Mesendoderm (in vitro differentiated cells): Measurements from ENCODE around the gene MBOAT7.
"Not testable (repeated sequence)": the region's sequence is repeated elsewhere in the genome, so short reads cannot be mapped to it uniquely, and the experiment has no call there.

ENCODE experiments used
- DNase-seq: peaks from one replicate; pipeline ENCODE4 v3.0.0; 2013
- H2AK5ac ChIP-seq: 2 replicates; pipeline ENCODE4 v1.6.1; 2013; ENCODE audit warnings: low read length, inconsistent platforms
- H2BK120ac ChIP-seq: 2 replicates; pipeline ENCODE4 v1.6.1; 2013; ENCODE audit warnings: low read depth, mild to moderate bottlenecking, low read length, moderate library complexity, mixed read lengths
- H2BK15ac ChIP-seq: replicated peaks from 2 replicates; pipeline ENCODE4 v1.6.1; 2013; ENCODE audit warnings: low read depth, mild to moderate bottlenecking, moderate library complexity
- H2BK5ac ChIP-seq: 2 replicates; pipeline ENCODE4 v1.6.1; 2013; ENCODE audit warnings: low read length, inconsistent platforms
- H3K18ac ChIP-seq: 2 replicates; pipeline ENCODE4 v1.6.1; 2013; ENCODE audit warnings: mild to moderate bottlenecking, low read length, mixed read lengths
- H3K23ac ChIP-seq: one replicate; pipeline ENCODE4 v1.6.1; 2013; ENCODE audit warnings: low read length
- H3K27ac ChIP-seq: 2 replicates; pipeline ENCODE4 v1.5.1; 2013; ENCODE audit warnings: low read depth, mild to moderate bottlenecking, inconsistent platforms, low read length, moderate library complexity
- H3K27me3 ChIP-seq: 2 replicates; pipeline ENCODE4 v1.6.1; 2013; ENCODE audit warnings: low read length, control low read depth, mild to moderate bottlenecking, inconsistent platforms; ENCODE audit not compliant: insufficient read depth, poor library complexity
- H3K36me3 ChIP-seq: 2 replicates; pipeline ENCODE4 v1.6.1; 2013; ENCODE audit warnings: low read length, inconsistent platforms; ENCODE audit not compliant: control insufficient read depth, insufficient read depth
- H3K4ac ChIP-seq: one replicate; pipeline ENCODE4 v1.6.1; 2013; ENCODE audit warnings: low read depth, mild to moderate bottlenecking, low read length, moderate library complexity
- H3K4me1 ChIP-seq: 2 replicates; pipeline ENCODE4 v1.6.1; 2013; ENCODE audit warnings: low read depth, low read length, inconsistent platforms; ENCODE audit not compliant: control insufficient read depth
- H3K4me2 ChIP-seq: 2 replicates; pipeline ENCODE4 v1.6.1; 2013; ENCODE audit warnings: low read length
- H3K4me3 ChIP-seq: 2 replicates; pipeline ENCODE4 v1.5.1; 2013; ENCODE audit warnings: mild to moderate bottlenecking, low read length
- H3K56ac ChIP-seq: one replicate; pipeline ENCODE4 v1.6.1; 2013; ENCODE audit warnings: low read length
- H3K79me1 ChIP-seq: 2 replicates; pipeline ENCODE4 v1.6.1; 2013; ENCODE audit warnings: low read length, inconsistent platforms
- H3K79me2 ChIP-seq: 2 replicates; pipeline ENCODE4 v1.6.1; 2013; ENCODE audit warnings: mild to moderate bottlenecking, low read length; ENCODE audit not compliant: control insufficient read depth, insufficient read depth
- H3K9ac ChIP-seq: 2 replicates; pipeline ENCODE4 v1.6.1; 2013; ENCODE audit warnings: low read length, inconsistent platforms
- H4K5ac ChIP-seq: one replicate; pipeline ENCODE4 v1.6.1; 2013; ENCODE audit warnings: low read length
- H4K8ac ChIP-seq: one replicate; pipeline ENCODE4 v1.6.1; 2013; ENCODE audit warnings: low read depth, mild to moderate bottlenecking, control low read depth, low read length, moderate library complexity
- WGBS: extraction: QIAGEN DNeasy Blood & Tissue Kit; methylation state at CpG from one replicate; pipeline ENCODE4 v1.1.7; 2013; ENCODE audit warnings: low lambda C conversion rate, missing lambda C conversion rate; ENCODE audit not compliant: insufficient coverage; ENCODE audit errors: extremely low coverage; 5-methylcytosine and 5-hydroxymethylcytosine counted together

The MBOAT7 gene

GRCh38 chr19:54214734-54215133 lies 25.4 kb upstream of the MBOAT7 start:
- H3K36me3 ChIP-seq, H3K4me3 ChIP-seq, H3K4ac ChIP-seq, H3K56ac ChIP-seq, H4K8ac ChIP-seq, H2AK5ac ChIP-seq, H2BK120ac ChIP-seq, H2BK5ac ChIP-seq, H3K27me3 ChIP-seq, H4K5ac ChIP-seq, H3K4me2 ChIP-seq, H3K27ac ChIP-seq, H3K23ac ChIP-seq, H3K9ac ChIP-seq, H3K18ac ChIP-seq, H3K79me1 ChIP-seq, DNase-seq, H3K4me1 ChIP-seq, H3K79me2 ChIP-seq, H2BK15ac ChIP-seq: not testable (repeated sequence)
- no CpG with 5 or more reads among the region's 19 CpGs for WGBS

GRCh38 chr19:54214217-54214616 lies 24.8 kb upstream of the MBOAT7 start:
- WGBS: no CpG with 5 or more reads among the region's 5 CpGs
- not testable (repeated sequence) for H3K9ac ChIP-seq, H2BK120ac ChIP-seq, H3K56ac ChIP-seq, H3K23ac ChIP-seq, H3K4me1 ChIP-seq, H3K4me2 ChIP-seq, H2BK5ac ChIP-seq, H3K18ac ChIP-seq, DNase-seq, H3K79me2 ChIP-seq, H2BK15ac ChIP-seq, H3K36me3 ChIP-seq, H3K4me3 ChIP-seq, H4K8ac ChIP-seq, H3K27me3 ChIP-seq, H4K5ac ChIP-seq, H3K4ac ChIP-seq, H2AK5ac ChIP-seq, H3K27ac ChIP-seq, H3K79me1 ChIP-seq

GRCh38 chr19:54211235-54211634 lies 21.9 kb upstream of the MBOAT7 start:
- Histone ChIP-seq H2BK120ac (no peak overlapping the region), H3K27me3 (no peaks in the 10 kb centered on the region), H3K18ac (no peak overlapping the region), H3K56ac (no peak overlapping the region), H3K4ac (no peak overlapping the region), H3K36me3 (peaks cover 18% of the 10 kb centered on the region), H3K27ac (no peak overlapping the region), H4K5ac (no peak overlapping the region), H2BK15ac (no peak overlapping the region), H3K79me2 (peaks cover 13% of the 10 kb centered on the region), H3K4me1 (no peaks in the 10 kb centered on the region), H2BK5ac (no peak overlapping the region), H3K4me2 (no peak overlapping the region), H3K79me1 (peaks cover 11% of the 10 kb centered on the region), H3K9ac (no peak overlapping the region), H2AK5ac (no peak overlapping the region), H3K4me3 (no peak overlapping the region), H4K8ac (no peak overlapping the region), H3K23ac (no peak overlapping the region)
- no peak for DNase-seq
- no CpG with 5 or more reads among the region's 12 CpGs for WGBS

DNA sequence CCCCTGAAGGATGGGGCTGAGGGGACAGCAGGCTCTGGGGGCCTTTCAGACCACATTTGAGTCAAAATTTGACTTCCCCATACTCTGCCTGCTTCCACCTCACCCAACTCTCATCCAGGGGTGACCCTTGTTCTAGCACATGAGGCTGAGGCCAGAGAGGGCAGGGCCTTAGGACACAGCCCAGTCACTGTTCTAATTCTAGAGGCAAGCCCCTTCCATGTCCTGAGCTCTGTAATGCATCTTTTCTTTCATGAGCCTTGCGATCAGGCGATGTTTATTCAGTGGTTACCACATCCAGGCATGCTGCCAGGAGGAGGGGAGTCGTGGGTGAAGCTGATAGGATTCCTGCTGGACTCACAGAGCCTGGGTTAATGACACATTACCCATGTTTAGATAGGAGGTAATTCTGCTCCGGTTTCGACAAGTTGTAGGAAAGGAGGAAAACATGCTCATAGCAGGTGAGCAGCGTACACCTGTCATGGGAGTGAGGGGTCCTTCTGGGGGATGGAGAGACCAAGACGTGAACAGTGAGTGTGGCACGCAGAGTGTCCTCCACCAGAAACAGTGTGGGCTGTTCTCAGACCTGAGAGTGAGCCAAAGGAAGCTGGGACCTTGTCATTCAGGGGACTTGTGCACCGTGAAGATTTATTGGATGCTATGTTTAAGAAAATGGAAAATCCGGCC lies 20.6 kb upstream of the MBOAT7 start:
- no peaks in the 10 kb centered on the region for H3K27me3 ChIP-seq
- no peak overlapping the region for H3K9ac ChIP-seq
- H3K79me2 ChIP-seq: peaks cover 25% of the 10 kb centered on the region
- no CpG with 5 or more reads among the region's 10 CpGs for WGBS
- H3K4ac ChIP-seq: no peak overlapping the region
- H3K4me2 ChIP-seq: no peak overlapping the region
- H2BK5ac ChIP-seq: no peak overlapping the region
- no peak overlapping the region for H3K27ac ChIP-seq
- H3K56ac ChIP-seq: no peak overlapping the region
- no peak overlapping the region for H3K4me3 ChIP-seq
- H3K36me3 ChIP-seq: peaks cover 25% of the 10 kb centered on the region
- H2AK5ac ChIP-seq: no peak overlapping the region
- DNase-seq: peak; percentile 36
- H3K79me1 ChIP-seq: peaks cover 16% of the 10 kb centered on the region
- H3K23ac ChIP-seq: no peak overlapping the region
- H4K8ac ChIP-seq: no peak overlapping the region
- no peak overlapping the region for H3K18ac ChIP-seq
- H4K5ac ChIP-seq: no peak overlapping the region
- H2BK15ac ChIP-seq: no peak overlapping the region
- no peaks in the 10 kb centered on the region for H3K4me1 ChIP-seq
- no peak overlapping the region for H2BK120ac ChIP-seq

GRCh38 chr19:54209058-54209810 lies 19.9 kb upstream of the MBOAT7 start:
- Histone ChIP-seq H3K79me2 (peaks cover 32% of the 10 kb centered on the region), H2BK120ac (no peak overlapping the region), H3K27me3 (no peaks in the 10 kb centered on the region), H2AK5ac (no peak overlapping the region), H3K18ac (no peak overlapping the region), H3K9ac (no peak overlapping the region), H3K4me1 (no peaks in the 10 kb centered on the region), H3K4ac (no peak overlapping the region), H3K79me1 (peaks cover 19% of the 10 kb centered on the region), H2BK15ac (no peak overlapping the region), H3K27ac (no peak overlapping the region), H3K23ac (no peak overlapping the region), H3K4me3 (no peak overlapping the region), H2BK5ac (no peak overlapping the region), H3K4me2 (no peak overlapping the region), H4K8ac (no peak overlapping the region), H3K36me3 (peaks cover 27% of the 10 kb centered on the region), H3K56ac (no peak overlapping the region), H4K5ac (no peak overlapping the region)
- peak; percentile 39 for DNase-seq
- no CpG with 5 or more reads among the region's 24 CpGs for WGBS

DNA sequence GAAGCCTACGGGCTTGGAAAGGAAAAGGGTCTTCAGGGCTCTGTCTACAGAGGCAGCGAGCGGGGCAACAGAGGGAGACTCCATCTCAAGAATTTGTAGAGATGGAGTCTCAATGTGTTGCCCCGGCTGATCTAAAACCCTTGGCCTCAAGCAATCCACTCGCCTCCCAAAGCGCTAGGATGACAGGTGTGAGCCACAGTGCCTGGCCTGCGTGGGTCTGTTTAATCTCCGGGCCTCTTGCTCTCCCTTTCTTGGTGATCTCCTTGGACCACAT lies 19.3 kb upstream of the MBOAT7 start:
- Histone ChIP-seq H3K36me3 (peaks cover 29% of the 10 kb centered on the region), H3K4ac (no peak overlapping the region), H3K18ac (no peak overlapping the region), H3K79me2 (peaks cover 37% of the 10 kb centered on the region), H3K27me3 (no peaks in the 10 kb centered on the region), H4K5ac (no peak overlapping the region), H3K79me1 (peaks cover 19% of the 10 kb centered on the region), H3K23ac (no peak overlapping the region), H3K56ac (no peak overlapping the region), H3K27ac (no peak overlapping the region), H3K4me3 (no peak overlapping the region), H3K4me2 (no peak overlapping the region), H2AK5ac (no peak overlapping the region), H3K4me1 (no peaks in the 10 kb centered on the region), H2BK120ac (no peak overlapping the region), H2BK15ac (no peak overlapping the region), H2BK5ac (no peak overlapping the region), H4K8ac (no peak overlapping the region), H3K9ac (no peak overlapping the region)
- no CpG with 5 or more reads among the region's 8 CpGs for WGBS
- peak; percentile 34 for DNase-seq
